H1 (cell line): Measurements from ENCODE around the gene KDM4E. TPM values are rescaled to one million over a fixed set of nuclear protein-coding genes. Genes with fewer than 3 reads are reported as not detected.

Experiments used
- CTCF ChIA-PET: fragments of 300-600 bp; sonication (Branson Sonifier 250); formaldehyde crosslinking; loops from one replicate; lab custom pipeline; 2021; ENCODE audit not compliant: partially characterized antibody; lab: Charles Lee
- POLR2A ChIA-PET: fragments of 300-600 bp; sonication (Branson Sonifier 250); formaldehyde crosslinking; loops from one replicate; lab custom pipeline; 2021; ENCODE audit warnings: inconsistent platforms; ENCODE audit not compliant: partially characterized antibody; lab: Charles Lee
- DNase-seq, 2 experiments: peaks; one replicate each; pipeline versions ENCODE4 v3.0.0 to v3.0.0-alpha.2; 2010 to 2022; ENCODE audit warnings: low spot score in 2 of 2, low read depth in 1 of 2, mixed read lengths in 1 of 2
- FAIRE-seq: peaks from 2 replicates; lab custom pipeline; 2011; peaks lifted over from hg19 to GRCh38; lab: Jason Lieb, UNC
- H2AFZ ChIP-seq: 2 replicates; pipeline ENCODE4 v1.8.1; 2012; ENCODE audit warnings: low read length, inconsistent platforms
- H2AK5ac ChIP-seq: 2 replicates; pipeline ENCODE4 v1.6.1; 2013; ENCODE audit warnings: low read depth, low read length
- H2BK120ac ChIP-seq: replicated peaks from 2 replicates; pipeline ENCODE3; 2013; ENCODE audit warnings: low read depth, low read length, inconsistent platforms
- H2BK12ac ChIP-seq: 2 replicates; pipeline ENCODE4 v1.6.1; 2013; ENCODE audit warnings: low read depth, low read length
- H2BK15ac ChIP-seq: 2 replicates; pipeline ENCODE4 v1.6.1; 2013; ENCODE audit warnings: low read length
- H2BK20ac ChIP-seq: 2 replicates; pipeline ENCODE4 v1.6.1; 2013; ENCODE audit warnings: low read length
- H2BK5ac ChIP-seq: 2 replicates; pipeline ENCODE4 v1.6.1; 2013; ENCODE audit warnings: low read depth, low read length
- H3K14ac ChIP-seq: 2 replicates; pipeline ENCODE4 v1.6.1; 2013; ENCODE audit warnings: inconsistent platforms; ENCODE audit not compliant: insufficient read length
- H3K18ac ChIP-seq: 2 replicates; pipeline ENCODE4 v1.6.1; 2013; ENCODE audit warnings: low read length; ENCODE audit errors: extremely low read depth
- H3K23ac ChIP-seq: 2 replicates; pipeline ENCODE4 v1.6.1; 2013; ENCODE audit warnings: inconsistent platforms; ENCODE audit not compliant: insufficient read length
- H3K23me2 ChIP-seq: 2 replicates; pipeline ENCODE4 v1.6.1; 2013; ENCODE audit warnings: low read depth, low read length
- H3K27ac ChIP-seq: 2 replicates; pipeline ENCODE4 v1.6.1; 2011; ENCODE audit warnings: low read depth, low read length, inconsistent platforms
- H3K27me3 ChIP-seq, 4 experiments: replicated peaks in 1 of 4; 1 replicate in 1 of 4; 2 replicates in 3 of 4; pipeline versions ENCODE4 v1.6.1 to v1.8.1; 2011 to 2013; ENCODE audit warnings: low read length in 3 of 4, mild to moderate bottlenecking in 3 of 4, inconsistent platforms in 2 of 4, mixed read lengths in 2 of 4, moderate library complexity in 1 of 4; ENCODE audit not compliant: control insufficient read depth in 3 of 4, insufficient read depth in 3 of 4; ENCODE audit errors: extremely low read depth in 1 of 4
- H3K36me3 ChIP-seq, 4 experiments: 2 replicates each; pipeline versions ENCODE4 v1.6.1 to v1.8.1; 2011 to 2013; ENCODE audit warnings: mild to moderate bottlenecking in 4 of 4, low read length in 3 of 4, moderate library complexity in 2 of 4, control low read depth in 1 of 4, inconsistent platforms in 1 of 4; ENCODE audit not compliant: insufficient read depth in 4 of 4, control insufficient read depth in 2 of 4
- H3K4ac ChIP-seq: replicated peaks from 2 replicates; pipeline ENCODE3; 2013; ENCODE audit warnings: low read length, low read depth, mixed read lengths, inconsistent platforms; ENCODE audit not compliant: insufficient read length
- H3K4me1 ChIP-seq, 4 experiments: replicated peaks in 1 of 4; 1 replicate in 1 of 4; 2 replicates in 3 of 4; pipeline versions ENCODE4 v1.6.1 to v1.8.1; 2011 to 2013; ENCODE audit warnings: low read length in 3 of 4, inconsistent platforms in 2 of 4, mixed read lengths in 1 of 4; ENCODE audit not compliant: insufficient read depth in 4 of 4, control insufficient read depth in 3 of 4
- H3K4me2 ChIP-seq, 2 experiments: 2 replicates each; pipeline versions ENCODE4 v1.6.1 to v1.8.1; 2011 to 2013; ENCODE audit warnings: low read depth in 2 of 2, low read length in 2 of 2, control low read depth in 1 of 2, inconsistent platforms in 1 of 2, mild to moderate bottlenecking in 1 of 2; ENCODE audit not compliant: insufficient read depth in 1 of 2
- H3K4me3 ChIP-seq, 4 experiments: fragments of 200-600, 300-600 bp in 1 of 4; sonication (generic), shearing (Covaris generic), sonication (Bioruptor Twin) in 1 of 4; 2 replicates each; pipeline versions ENCODE4 v1.5.1 to v1.8.1; 2011 to 2016; ENCODE audit warnings: low read length in 4 of 4, low read depth in 3 of 4, control low read depth in 2 of 4, inconsistent platforms in 2 of 4, mild to moderate bottlenecking in 2 of 4, mixed read lengths in 1 of 4, moderate library complexity in 1 of 4; ENCODE audit not compliant: insufficient read depth in 2 of 4; ENCODE audit errors: extremely low read depth in 1 of 4
- H3K56ac ChIP-seq: replicated peaks from 2 replicates; pipeline ENCODE3; 2013; ENCODE audit warnings: low read depth, mild to moderate bottlenecking, mixed read lengths, low read length, inconsistent platforms; ENCODE audit not compliant: insufficient read length
- H3K79me1 ChIP-seq: 2 replicates; pipeline ENCODE4 v1.6.1; 2013; ENCODE audit warnings: low read depth, low read length, control low read depth
- H3K79me2 ChIP-seq, 2 experiments: 2 replicates each; pipeline versions ENCODE4 v1.6.1 to v1.8.1; 2012 to 2013; ENCODE audit warnings: low read length in 2 of 2, mild to moderate bottlenecking in 2 of 2, inconsistent platforms in 1 of 2; ENCODE audit not compliant: insufficient read depth in 2 of 2, control insufficient read depth in 1 of 2
- H3K9ac ChIP-seq, 4 experiments: replicated peaks in 1 of 4; 1 replicate in 1 of 4; 2 replicates in 3 of 4; pipeline versions ENCODE4 v1.6.1 to v1.8.1; 2011 to 2013; ENCODE audit warnings: low read depth in 3 of 4, low read length in 3 of 4, control low read depth in 2 of 4, mild to moderate bottlenecking in 2 of 4, moderate library complexity in 2 of 4, inconsistent platforms in 1 of 4; ENCODE audit errors: extremely low read depth in 1 of 4
- H3K9me3 ChIP-seq, 2 experiments: 2 replicates each; pipeline versions ENCODE4 v1.6.1 to v1.8.1; 2012 to 2013; ENCODE audit warnings: mild to moderate bottlenecking in 2 of 2, moderate library complexity in 2 of 2, control low read depth in 1 of 2, inconsistent platforms in 1 of 2, low read depth in 1 of 2, low read length in 1 of 2, mixed read lengths in 1 of 2; ENCODE audit not compliant: insufficient read depth in 2 of 2
- H4K20me1 ChIP-seq, 2 experiments: replicated peaks in 1 of 2; 2 replicates each; pipeline versions ENCODE3 to v1.8.1; 2011 to 2013; ENCODE audit warnings: inconsistent platforms in 2 of 2, low read length in 2 of 2, mild to moderate bottlenecking in 1 of 2; ENCODE audit not compliant: insufficient read depth in 2 of 2, control insufficient read depth in 1 of 2
- H4K5ac ChIP-seq: 2 replicates; pipeline ENCODE4 v1.6.1; 2013; ENCODE audit warnings: low read length, low read depth, mixed read lengths, inconsistent platforms; ENCODE audit not compliant: insufficient read length
- H4K8ac ChIP-seq: 2 replicates; pipeline ENCODE4 v1.8.0; 2013; ENCODE audit warnings: mild to moderate bottlenecking, moderate library complexity, low read length, inconsistent platforms; ENCODE audit not compliant: insufficient read depth; ENCODE audit errors: extremely low read depth
- H4K91ac ChIP-seq: replicated peaks from 2 replicates; pipeline ENCODE3; 2013; ENCODE audit warnings: low read length, mixed read lengths, inconsistent platforms; ENCODE audit not compliant: insufficient read length
- HDAC6 ChIP-seq: IDR thresholded peaks from one replicate; pipeline ENCODE4 v1.7.1; 2012; ENCODE audit warnings: low read depth, mild to moderate bottlenecking, inconsistent platforms, low read length, moderate library complexity
- KDM1A ChIP-seq: fragments of 200-600, 300-600 bp; sonication (generic); IDR thresholded peaks from 2 replicates; pipeline ENCODE4 v1.7.1; 2016; ENCODE audit warnings: mild to moderate bottlenecking, low read length, borderline replicate concordance
- SP2 ChIP-seq: IDR thresholded peaks from 2 replicates; pipeline ENCODE4 v1.6.1; 2012; ENCODE audit warnings: mild to moderate bottlenecking, low read length, inconsistent platforms
- TAF7 ChIP-seq: optimal IDR thresholded peaks from 2 replicates; pipeline ENCODE3; 2011; ENCODE audit warnings: low read depth, mild to moderate bottlenecking, inconsistent platforms, low read length, moderate library complexity, borderline replicate concordance
- WGBS, 2 experiments: shearing (Covaris generic) in 1 of 2; methylation state at CpG; one replicate each; pipeline versions ENCODE4 v1.1.6 to v1.1.7; 2013 to 2015; ENCODE audit warnings: low lambda C conversion rate in 2 of 2, mixed read lengths in 2 of 2, inconsistent platforms in 1 of 2, low coverage in 1 of 2, missing lambda C conversion rate in 1 of 2; ENCODE audit not compliant: insufficient replicate concordance in 2 of 2, insufficient coverage in 1 of 2, insufficient read length in 1 of 2; ENCODE audit errors: extremely low coverage in 1 of 2, missing lambda C conversion rate in 1 of 2; 5-methylcytosine and 5-hydroxymethylcytosine counted together
- polyA plus RNA-seq, 7 experiments: library from polyadenylated mRNA; depleted of rRNA in 3 of 7; stranded (reverse) in 5 of 7; unstranded in 2 of 7; fragments of >200 nt in 5 of 7; fragments of 200-250 nt in 2 of 7; gene quantifications; 1 replicate in 5 of 7; 2 replicates in 1 of 7; 4 replicates in 1 of 7; pipeline versions ENCODE4 v1.2.1 to v1.2.3, GENCODE V29; 2011 to 2013; ENCODE audit warnings: missing spikeins in 2 of 7, mixed read lengths in 2 of 7
- total RNA-seq: library from RNA; stranded (reverse); fragmentation: NEBNext Ultra II Directional; extraction: Animal tissue kit (Norgen Biotek cat#: 25700); gene quantifications from 2 replicates; pipeline ENCODE4 v1.2.1, GENCODE V29; 2021

KDM4E gene
- total and polyA plus RNA-seq, 2 of the 8 experiments (the other 6 are each of a cell fraction or from before 2014, with no cell fraction given), result not detected

- Histone ChIP-seq H3K4me1 (no peaks in the 10 kb centered on the region), H3K4ac (no peak overlapping the region), H3K36me3 (no peaks in the 10 kb centered on the region), H3K9ac (no peak overlapping the region), H3K79me2 (no peaks in the 10 kb centered on the region), H3K9me3 (no peaks in the 10 kb centered on the region; a peak in 1 of 4 replicates), H2AK5ac (no peak overlapping the region), H3K27me3 (no peaks in the 10 kb centered on the region; a peak in 1 of 7 replicates), H3K18ac (no peak overlapping the region), H3K14ac (no peak overlapping the region), H3K27ac (no peak overlapping the region), H2BK12ac (no peak overlapping the region), H3K4me2 (no peak overlapping the region), H4K5ac (no peak overlapping the region), H2BK20ac (no peak overlapping the region), H4K91ac (no peak overlapping the region), H3K23ac (no peak overlapping the region), H2BK5ac (no peak overlapping the region), H4K8ac (no peak overlapping the region), H3K23me2 (no peaks in the 10 kb centered on the region), H4K20me1 (no peaks in the 10 kb centered on the region), H3K4me3 (no peak overlapping the region), H3K56ac (no peak overlapping the region), H3K79me1 (no peaks in the 10 kb centered on the region), H2BK120ac (no peak overlapping the region), H2BK15ac (no peak overlapping the region), H2AFZ (no peak overlapping the region)
- CTCF ChIA-PET, result interaction anchor here (1.4 to 1.6 kb wide), 2 partner anchors 11 to 13 kb away, joined by 3 to 5 read pairs; no protein-coding TSS in a partner anchor
- FAIRE-seq, result no peak
- POLR2A ChIA-PET, result interaction anchor here (6.1 kb wide), 1 partner anchor 13 kb away, joined by 28 read pairs; the partner anchor contains the start of gene SRSF8
- 81% methylated on average over 2 of the region's 2 CpGs; no CpG with 5 or more reads in 1 of the 2 experiments for WGBS, 2 experiments
- no peak for DNase-seq
- TF ChIP-seq HDAC6, result no peak
- TF ChIP-seq TAF7, result no peak
- TF ChIP-seq SP2, result no peak
- TF ChIP-seq KDM1A, result no peak
Observed at GRCh38 chr11:95054356-95054755, 29.3 kb downstream of the KDM4E start.
